Keratinocyte (primary cell): ENCODE measurements around the gene ITPK1. TPM values are rescaled to one million over a fixed set of nuclear protein-coding genes. Genes with fewer than 3 reads are reported as not detected.

ENCODE experiments used
- DNase-seq: peaks from one replicate; pipeline ENCODE4 v3.0.0-alpha.2; 2011; ENCODE audit warnings: low read depth, missing footprints, low spot score
- FAIRE-seq: peaks from 2 replicates; lab custom pipeline; 2011; peaks lifted over from hg19 to GRCh38; lab: Jason Lieb, UNC
- H2AFZ ChIP-seq: 2 replicates; pipeline ENCODE4 v1.6.0; 2012; ENCODE audit warnings: low read length, control low read depth, inconsistent platforms; ENCODE audit not compliant: control insufficient read depth
- H3K27ac ChIP-seq: 2 replicates; pipeline ENCODE4 v1.5.1; 2011; ENCODE audit warnings: low read length; ENCODE audit not compliant: control insufficient read depth, insufficient read depth
- H3K27me3 ChIP-seq: 3 replicates; pipeline ENCODE4 v1.6.0; 2011; ENCODE audit warnings: low read length; ENCODE audit not compliant: control insufficient read depth, insufficient read depth; ENCODE audit errors: extremely low read depth
- H3K36me3 ChIP-seq, 2 experiments: 2 replicates in 1 of 2; 3 replicates in 1 of 2; pipeline ENCODE4 v1.5.1; 2011; ENCODE audit warnings: low read length in 2 of 2, mild to moderate bottlenecking in 1 of 2; ENCODE audit not compliant: control insufficient read depth in 2 of 2, insufficient read depth in 2 of 2; ENCODE audit errors: extremely low read depth in 1 of 2
- H3K4me1 ChIP-seq: 3 replicates; pipeline ENCODE4 v1.5.1; 2011; ENCODE audit warnings: low read length; ENCODE audit not compliant: control insufficient read depth, insufficient read depth; ENCODE audit errors: extremely low read depth
- H3K4me2 ChIP-seq: 3 replicates; pipeline ENCODE4 v1.6.0; 2011; ENCODE audit warnings: low read depth, low read length; ENCODE audit not compliant: control insufficient read depth, insufficient read depth; ENCODE audit errors: extremely low read depth
- H3K4me3 ChIP-seq, 3 experiments: fragments of 200-600 bp in 1 of 3; sonication (generic) in 1 of 3; 2 replicates in 2 of 3; 3 replicates in 1 of 3; pipeline ENCODE4 v1.5.1; 2011 to 2016; ENCODE audit warnings: low read length in 3 of 3, mild to moderate bottlenecking in 3 of 3, control low read depth in 2 of 3, inconsistent platforms in 1 of 3, low read depth in 1 of 3, mixed read lengths in 1 of 3, mixed run types in 1 of 3, moderate library complexity in 1 of 3; ENCODE audit not compliant: control insufficient read depth in 2 of 3, insufficient read depth in 2 of 3; ENCODE audit errors: extremely low read depth in 1 of 3
- H3K79me2 ChIP-seq: 2 replicates; pipeline ENCODE4 v1.6.0; 2012; ENCODE audit warnings: low read length; ENCODE audit not compliant: control insufficient read depth, insufficient read depth
- H3K9ac ChIP-seq: 3 replicates; pipeline ENCODE4 v1.6.0; 2011; ENCODE audit warnings: low read length; ENCODE audit not compliant: control insufficient read depth, insufficient read depth; ENCODE audit errors: extremely low read depth
- H3K9me1 ChIP-seq: 3 replicates; pipeline ENCODE4 v1.6.0; 2011; ENCODE audit warnings: low read length; ENCODE audit not compliant: control insufficient read depth, insufficient read depth; ENCODE audit errors: extremely low read depth
- H3K9me3 ChIP-seq: 2 replicates; pipeline ENCODE4 v1.5.1; 2012; ENCODE audit warnings: low read depth, low read length; ENCODE audit not compliant: control insufficient read depth
- H4K20me1 ChIP-seq: 3 replicates; pipeline ENCODE4 v1.6.0; 2011; ENCODE audit warnings: low read length; ENCODE audit not compliant: control insufficient read depth, insufficient read depth; ENCODE audit errors: extremely low read depth
- EZH2 ChIP-seq: IDR thresholded peaks from one replicate; pipeline ENCODE4 v1.6.1; 2012; ENCODE audit warnings: inconsistent platforms, mild to moderate bottlenecking, low read length, moderate library complexity
- dilution Hi-C: fragments of 300-500 bp; cut with MboI; formaldehyde crosslinking; loops from one replicate; pipeline ENCODE4 v1.7.0; 2020; ENCODE audit warnings: low sequenced_read_pairs; ENCODE audit not compliant: extremely low pct_ligation_motif_present
- polyA plus RNA-seq, 5 experiments: library from polyadenylated mRNA; depleted of rRNA in 3 of 5; stranded (reverse) in 3 of 5; stranded (forward) in 1 of 5; unstranded in 1 of 5; fragments of >200 nt; gene quantifications; 1 replicate in 1 of 5; 2 replicates in 3 of 5; 3 replicates in 1 of 5; pipeline versions ENCODE4 v1.2.1 to v1.2.3, GENCODE V29; 2011 to 2012; ENCODE audit warnings: missing spikeins in 2 of 5, low read depth in 1 of 5, low replicate concordance in 1 of 5
- TF ChIP-seq, protein P1 (sequence below), 3 experiments: IDR thresholded peaks in 1 of 3; conservative IDR thresholded peaks in 1 of 3; optimal IDR thresholded peaks in 1 of 3; 2 replicates in 2 of 3; 3 replicates in 1 of 3; pipeline versions ENCODE3 to v1.5.1; 2011; ENCODE audit warnings: low read length in 3 of 3, mild to moderate bottlenecking in 3 of 3, moderate library complexity in 2 of 3, control low read depth in 1 of 3, inconsistent platforms in 1 of 3; ENCODE audit not compliant: insufficient read depth in 2 of 3; ENCODE audit errors: extremely low read depth in 1 of 3

ITPK1 gene
- polyA plus RNA-seq, 1 donor (not counting 4 experiments of a cell fraction or from before 2014, with no cell fraction given) = 67.8 TPM

DNA sequence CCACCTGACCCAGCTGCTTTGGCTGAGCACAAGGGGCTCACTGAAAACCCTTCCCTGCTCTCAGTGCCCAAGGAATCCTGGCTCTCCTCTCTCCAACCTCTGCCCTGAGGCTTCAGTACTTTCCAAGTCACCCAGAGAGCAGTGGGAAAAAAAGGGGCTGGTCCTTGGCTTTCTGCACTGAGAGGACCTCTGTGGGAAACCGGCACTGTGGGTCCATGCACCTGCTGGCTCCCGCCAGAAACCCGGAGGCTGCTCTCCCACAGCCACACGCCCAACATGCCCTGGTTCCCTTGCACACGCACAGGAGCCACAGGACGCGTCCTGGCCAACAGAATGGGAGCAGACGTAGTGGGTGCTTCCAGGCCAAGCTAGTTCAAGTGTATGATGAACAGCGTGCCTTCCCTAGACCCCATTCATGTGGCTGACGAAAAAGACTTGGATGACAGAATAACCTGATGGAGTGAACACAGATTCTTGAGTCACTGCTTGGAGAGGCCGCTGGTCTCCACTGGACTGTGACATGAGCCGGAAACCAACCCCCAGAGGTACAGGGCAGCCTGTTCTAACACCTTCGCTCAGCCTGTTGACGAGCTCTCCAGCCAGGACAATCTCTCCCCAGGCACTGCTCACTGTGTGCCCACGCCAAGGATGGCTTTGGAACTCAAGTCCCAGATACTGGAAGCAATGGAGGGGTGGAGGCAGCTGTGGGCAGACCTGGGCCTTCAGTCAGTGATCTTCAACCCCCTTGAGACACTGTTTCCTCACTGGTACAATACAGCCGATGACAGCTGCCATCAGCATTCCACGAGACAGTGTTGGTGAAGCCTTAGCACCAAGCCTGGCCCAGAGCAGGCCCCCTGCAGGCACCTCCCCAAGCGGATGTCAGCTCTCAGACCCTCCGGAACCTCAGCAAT is 87.7 kb downstream of the ITPK1 start:
- peaks cover 0 to 3% of the 10 kb centered on the region in 2 experiments for H3K36me3 ChIP-seq
- H3K9me3 ChIP-seq = no peaks in the 10 kb centered on the region
- DNase-seq (no peak), FAIRE-seq (no peak)
- peaks cover 2% of the 10 kb centered on the region for H3K9me1 ChIP-seq
- H3K9ac ChIP-seq = no peak overlapping the region
- dilution Hi-C loops = no loop called here
- H3K4me2 ChIP-seq = no peak overlapping the region
- TF ChIP-seq EZH2 = no peak
- TF ChIP-seq, protein P1, sequence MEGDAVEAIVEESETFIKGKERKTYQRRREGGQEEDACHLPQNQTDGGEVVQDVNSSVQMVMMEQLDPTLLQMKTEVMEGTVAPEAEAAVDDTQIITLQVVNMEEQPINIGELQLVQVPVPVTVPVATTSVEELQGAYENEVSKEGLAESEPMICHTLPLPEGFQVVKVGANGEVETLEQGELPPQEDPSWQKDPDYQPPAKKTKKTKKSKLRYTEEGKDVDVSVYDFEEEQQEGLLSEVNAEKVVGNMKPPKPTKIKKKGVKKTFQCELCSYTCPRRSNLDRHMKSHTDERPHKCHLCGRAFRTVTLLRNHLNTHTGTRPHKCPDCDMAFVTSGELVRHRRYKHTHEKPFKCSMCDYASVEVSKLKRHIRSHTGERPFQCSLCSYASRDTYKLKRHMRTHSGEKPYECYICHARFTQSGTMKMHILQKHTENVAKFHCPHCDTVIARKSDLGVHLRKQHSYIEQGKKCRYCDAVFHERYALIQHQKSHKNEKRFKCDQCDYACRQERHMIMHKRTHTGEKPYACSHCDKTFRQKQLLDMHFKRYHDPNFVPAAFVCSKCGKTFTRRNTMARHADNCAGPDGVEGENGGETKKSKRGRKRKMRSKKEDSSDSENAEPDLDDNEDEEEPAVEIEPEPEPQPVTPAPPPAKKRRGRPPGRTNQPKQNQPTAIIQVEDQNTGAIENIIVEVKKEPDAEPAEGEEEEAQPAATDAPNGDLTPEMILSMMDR (optimal IDR thresholded peaks at IDR 0.05 in 1 of 3, IDR thresholded peaks at IDR 0.05 in 1 of 3, conservative IDR thresholded peaks at IDR 0.05 in 1 of 3; ENCODE audit: extremely low read depth in 1 of 3, insufficient read depth in 2 of 3, low read length in 3 of 3) = no peak
- peaks cover 4% of the 10 kb centered on the region for H4K20me1 ChIP-seq
- no peaks in the 10 kb centered on the region for H3K27me3 ChIP-seq
- no peak overlapping the region for H3K4me3 ChIP-seq
- no peak overlapping the region for H3K27ac ChIP-seq
- H3K79me2 ChIP-seq = peaks cover 26% of the 10 kb centered on the region
- peaks cover 7% of the 10 kb centered on the region for H3K4me1 ChIP-seq
- no peak overlapping the region for H2AFZ ChIP-seq

- Histone ChIP-seq H4K20me1 (peaks cover 4% of the 10 kb centered on the region), H3K9me1 (peaks cover 4% of the 10 kb centered on the region), H3K9ac (no peak overlapping the region), H2AFZ (no peak overlapping the region), H3K4me3 (no peak overlapping the region), H3K4me1 (no peaks in the 10 kb centered on the region), H3K27me3 (no peaks in the 10 kb centered on the region), H3K36me3 (peaks cover 1 to 8% of the 10 kb centered on the region in 2 experiments), H3K4me2 (no peak overlapping the region), H3K9me3 (no peaks in the 10 kb centered on the region), H3K79me2 (peaks cover 21% of the 10 kb centered on the region), H3K27ac (no peak overlapping the region)
- DNase-seq (no peak), FAIRE-seq (no peak)
- dilution Hi-C loops = no loop called here
- TF ChIP-seq, protein P1 (optimal IDR thresholded peaks at IDR 0.05 in 1 of 3, IDR thresholded peaks at IDR 0.05 in 1 of 3, conservative IDR thresholded peaks at IDR 0.05 in 1 of 3; ENCODE audit: extremely low read depth in 1 of 3, insufficient read depth in 2 of 3, low read length in 3 of 3) = no peak
- TF ChIP-seq EZH2 = no peak
Observed at GRCh38 chr14:93026339-93026738, 89.4 kb downstream of the ITPK1 start.
